Measurements from ENCODE around the gene BLM. TPM values are rescaled to one million over a fixed set of nuclear protein-coding genes. Genes with fewer than 3 reads are reported as not detected.

The BLM gene
- total RNA-seq, 2 donors from 2014 or later: 29.6 to 34.9 TPM

GRCh38 chr15:90851114-90851513 is 134.0 kb downstream of the BLM start:
- TF ChIP-seq CTCF (conservative IDR thresholded peaks at IDR 0.05): no peak
- no peak overlapping the region for H3K9ac ChIP-seq (ENCODE audit: extremely low read depth, low read length, poor library complexity, severe bottlenecking)
- Mint-ChIP-seq H3K4me3 (no peak overlapping the region), H3K27me3 (ENCODE audit: insufficient read depth) (no peaks in the 10 kb centered on the region), H3K36me3 (ENCODE audit: low read depth) (no peaks in the 10 kb centered on the region), H3K4me1 (no peaks in the 10 kb centered on the region), H3K27ac (no peak overlapping the region), H3K9me3 (peaks cover 3% of the 10 kb centered on the region)
- H3K4me3 ChIP-seq (ENCODE audit: low read length): no peak overlapping the region
- WGBS, 2 experiments (ENCODE audit: insufficient coverage in 1 of 2, insufficient read length in 1 of 2): 74 to 89% methylated on average over 3 to 6 of the region's 6 CpGs
- no peaks in the 10 kb centered on the region for H3K27me3 ChIP-seq (ENCODE audit: control insufficient read depth, insufficient read depth, low read length, poor library complexity, severe bottlenecking)
- H3K36me3 ChIP-seq (ENCODE audit: control insufficient read depth, insufficient read depth, low read length): no peaks in the 10 kb centered on the region
- no peak for DNase-seq
- H3K4me1 ChIP-seq (ENCODE audit: control insufficient read depth, insufficient read depth, low read length): no peaks in the 10 kb centered on the region
- H3K9me3 ChIP-seq (ENCODE audit: control insufficient read depth, low read length): no peaks in the 10 kb centered on the region
- H3K27ac ChIP-seq (ENCODE audit: low read depth, low read length): no peak overlapping the region

- no peak overlapping the region for H3K9ac ChIP-seq (ENCODE audit: extremely low read depth, low read length, poor library complexity, severe bottlenecking)
- 93 to 96% methylated on average over 4 to 5 of the region's 5 CpGs for WGBS, 2 experiments (ENCODE audit: insufficient coverage in 1 of 2, insufficient read length in 1 of 2)
- Mint-ChIP-seq H3K4me3 (no peak overlapping the region), H3K36me3 (ENCODE audit: low read depth) (no peaks in the 10 kb centered on the region), H3K27ac (no peak overlapping the region), H3K27me3 (ENCODE audit: insufficient read depth) (no peaks in the 10 kb centered on the region), H3K9me3 (peaks cover 3% of the 10 kb centered on the region), H3K4me1 (peaks cover 5% of the 10 kb centered on the region)
- H3K4me1 ChIP-seq (ENCODE audit: control insufficient read depth, insufficient read depth, low read length): no peaks in the 10 kb centered on the region
- no peak for DNase-seq
- no peak overlapping the region for H3K27ac ChIP-seq (ENCODE audit: low read depth, low read length)
- no peaks in the 10 kb centered on the region for H3K9me3 ChIP-seq (ENCODE audit: control insufficient read depth, low read length)
- H3K27me3 ChIP-seq (ENCODE audit: control insufficient read depth, insufficient read depth, low read length, poor library complexity, severe bottlenecking): no peaks in the 10 kb centered on the region
- no peak overlapping the region for H3K4me3 ChIP-seq (ENCODE audit: low read length)
- H3K36me3 ChIP-seq (ENCODE audit: control insufficient read depth, insufficient read depth, low read length): no peaks in the 10 kb centered on the region
- TF ChIP-seq CTCF (conservative IDR thresholded peaks at IDR 0.05): no peak
Observed at GRCh38 chr15:90851940-90852339, 134.8 kb downstream of the BLM start.

- 93 to 97% methylated on average over 7 to 9 of the region's 9 CpGs for WGBS, 2 experiments (ENCODE audit: insufficient coverage in 1 of 2, insufficient read length in 1 of 2)
- H3K4me1 ChIP-seq (ENCODE audit: control insufficient read depth, insufficient read depth, low read length): peaks cover 5% of the 10 kb centered on the region
- TF ChIP-seq CTCF (conservative IDR thresholded peaks at IDR 0.05): no peak
- no peak overlapping the region for H3K4me3 ChIP-seq (ENCODE audit: low read length)
- Mint-ChIP-seq H3K36me3 (ENCODE audit: low read depth) (no peaks in the 10 kb centered on the region), H3K4me1 (peaks cover 13% of the 10 kb centered on the region), H3K27ac (no peak overlapping the region), H3K27me3 (ENCODE audit: insufficient read depth) (no peaks in the 10 kb centered on the region), H3K9me3 (peaks cover 3% of the 10 kb centered on the region), H3K4me3 (no peak overlapping the region)
- no peaks in the 10 kb centered on the region for H3K36me3 ChIP-seq (ENCODE audit: control insufficient read depth, insufficient read depth, low read length)
- no peaks in the 10 kb centered on the region for H3K27me3 ChIP-seq (ENCODE audit: control insufficient read depth, insufficient read depth, low read length, poor library complexity, severe bottlenecking)
- DNase-seq: no peak
- H3K9me3 ChIP-seq (ENCODE audit: control insufficient read depth, low read length): no peaks in the 10 kb centered on the region
- no peak overlapping the region for H3K9ac ChIP-seq (ENCODE audit: extremely low read depth, low read length, poor library complexity, severe bottlenecking)
- no peak overlapping the region for H3K27ac ChIP-seq (ENCODE audit: low read depth, low read length)
Observed at GRCh38 chr15:90855139-90855538, 138.0 kb downstream of the BLM start.

Data from endodermal cell (in vitro differentiated cells).